ENCODE data around the gene PUS3.

Gene PUS3, protein sequence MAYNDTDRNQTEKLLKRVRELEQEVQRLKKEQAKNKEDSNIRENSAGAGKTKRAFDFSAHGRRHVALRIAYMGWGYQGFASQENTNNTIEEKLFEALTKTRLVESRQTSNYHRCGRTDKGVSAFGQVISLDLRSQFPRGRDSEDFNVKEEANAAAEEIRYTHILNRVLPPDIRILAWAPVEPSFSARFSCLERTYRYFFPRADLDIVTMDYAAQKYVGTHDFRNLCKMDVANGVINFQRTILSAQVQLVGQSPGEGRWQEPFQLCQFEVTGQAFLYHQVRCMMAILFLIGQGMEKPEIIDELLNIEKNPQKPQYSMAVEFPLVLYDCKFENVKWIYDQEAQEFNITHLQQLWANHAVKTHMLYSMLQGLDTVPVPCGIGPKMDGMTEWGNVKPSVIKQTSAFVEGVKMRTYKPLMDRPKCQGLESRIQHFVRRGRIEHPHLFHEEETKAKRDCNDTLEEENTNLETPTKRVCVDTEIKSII
- 4.3 to 7.3 (median 5.2) reads per million in 3 donors for total RNA-seq

GRCh38 chr11:125902927-125903710 lies at the start of gene PUS3:
Gene PUS3, minus strand, starts transcription at chr11:125903206. Its CDS starts 6,922 bp downstream, at chr11:125896284.
- Histone ChIP-seq H3K27me3 (replicated peaks; ENCODE audit: control insufficient read depth, insufficient read depth, low read length, poor library complexity, severe bottlenecking) (peaks cover 22% of the 10 kb centered on the region), H3K9me3 (ENCODE audit: control insufficient read depth, low read length) (no peaks in the 10 kb centered on the region), H3K36me3 (ENCODE audit: control insufficient read depth, insufficient read depth, low read length) (peaks cover 8% of the 10 kb centered on the region), H3K27ac (ENCODE audit: insufficient read depth, low read length, poor library complexity, severe bottlenecking) (peak within 1 kb of the TSS; percentile 79), H3K4me3 (ENCODE audit: insufficient read depth, low read depth, low read length, poor library complexity, severe bottlenecking) (peak within 1 kb of the TSS; percentile 98), H3K4me1 (ENCODE audit: control insufficient read depth, insufficient read depth, low read length, poor library complexity, severe bottlenecking) (peaks cover 20% of the 10 kb centered on the region)
- DNase-seq: peak; percentile 64 to 79 (median 75)

DNA sequence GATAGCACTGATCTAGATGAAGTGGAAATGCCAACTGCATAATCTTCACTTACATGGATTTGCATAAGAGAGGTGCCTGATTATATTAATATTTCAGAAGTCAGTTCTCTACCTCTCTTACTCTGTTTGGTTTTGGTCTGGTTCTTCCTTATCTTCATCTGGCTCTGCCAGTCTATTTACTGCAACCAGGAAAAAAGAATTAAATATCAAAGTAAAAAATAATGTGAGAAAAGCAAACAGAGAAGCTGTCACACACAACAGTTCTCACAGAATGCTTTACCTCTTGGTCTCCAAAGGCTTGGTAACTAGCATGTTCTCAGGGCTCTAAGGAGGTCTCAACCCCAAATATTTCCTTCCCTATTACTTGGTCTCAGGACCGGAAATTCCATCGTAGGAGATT lies 49.6 kb upstream of the PUS3 start:
- no peak for DNase-seq
- Histone ChIP-seq H3K9me3 (ENCODE audit: control insufficient read depth, low read length) (no peaks in the 10 kb centered on the region), H3K36me3 (ENCODE audit: control insufficient read depth, insufficient read depth, low read length) (no peaks in the 10 kb centered on the region), H3K27ac (ENCODE audit: insufficient read depth, low read length, poor library complexity, severe bottlenecking) (no peak overlapping the region), H3K27me3 (replicated peaks; ENCODE audit: control insufficient read depth, insufficient read depth, low read length, poor library complexity, severe bottlenecking) (no peaks in the 10 kb centered on the region), H3K4me1 (ENCODE audit: control insufficient read depth, insufficient read depth, low read length, poor library complexity, severe bottlenecking) (no peaks in the 10 kb centered on the region), H3K4me3 (ENCODE audit: insufficient read depth, low read depth, low read length, poor library complexity, severe bottlenecking) (no peak overlapping the region)

- no peak for DNase-seq
- Histone ChIP-seq H3K9me3 (ENCODE audit: control insufficient read depth, low read length) (no peaks in the 10 kb centered on the region), H3K27ac (ENCODE audit: insufficient read depth, low read length, poor library complexity, severe bottlenecking) (no peak overlapping the region), H3K27me3 (replicated peaks; ENCODE audit: control insufficient read depth, insufficient read depth, low read length, poor library complexity, severe bottlenecking) (no peaks in the 10 kb centered on the region), H3K36me3 (ENCODE audit: control insufficient read depth, insufficient read depth, low read length) (no peaks in the 10 kb centered on the region), H3K4me1 (ENCODE audit: control insufficient read depth, insufficient read depth, low read length, poor library complexity, severe bottlenecking) (no peaks in the 10 kb centered on the region), H3K4me3 (ENCODE audit: insufficient read depth, low read depth, low read length, poor library complexity, severe bottlenecking) (no peak overlapping the region)
Observed at GRCh38 chr11:125951731-125952130, 48.7 kb upstream of the PUS3 start.

GRCh38 chr11:125950696-125951651 lies 48.0 kb upstream of the PUS3 start:
- Histone ChIP-seq H3K9me3 (ENCODE audit: control insufficient read depth, low read length) (no peaks in the 10 kb centered on the region), H3K4me3 (ENCODE audit: insufficient read depth, low read depth, low read length, poor library complexity, severe bottlenecking) (no peak overlapping the region), H3K27ac (ENCODE audit: insufficient read depth, low read length, poor library complexity, severe bottlenecking) (no peak overlapping the region), H3K4me1 (ENCODE audit: control insufficient read depth, insufficient read depth, low read length, poor library complexity, severe bottlenecking) (no peaks in the 10 kb centered on the region), H3K27me3 (replicated peaks; ENCODE audit: control insufficient read depth, insufficient read depth, low read length, poor library complexity, severe bottlenecking) (no peaks in the 10 kb centered on the region), H3K36me3 (ENCODE audit: control insufficient read depth, insufficient read depth, low read length) (no peaks in the 10 kb centered on the region)
- no peak for DNase-seq

DNA sequence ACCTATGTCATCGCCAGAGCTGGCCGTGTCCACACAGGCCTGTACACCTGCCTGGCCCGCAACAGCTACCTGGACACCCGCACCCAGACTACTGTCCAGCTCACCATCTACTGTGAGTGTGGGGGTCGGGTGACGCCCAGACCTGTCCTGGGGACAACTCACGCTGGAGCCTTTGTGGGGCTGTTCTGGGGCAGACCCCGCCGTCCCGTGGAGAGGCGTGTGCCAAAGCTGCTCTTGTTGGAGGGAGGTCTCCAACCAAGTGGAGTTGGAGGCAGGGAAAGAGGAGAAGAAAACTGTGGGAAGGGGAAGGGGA lies 47.1 kb upstream of the PUS3 start:
- Histone ChIP-seq H3K27me3 (replicated peaks; ENCODE audit: control insufficient read depth, insufficient read depth, low read length, poor library complexity, severe bottlenecking) (no peaks in the 10 kb centered on the region), H3K36me3 (ENCODE audit: control insufficient read depth, insufficient read depth, low read length) (no peaks in the 10 kb centered on the region), H3K4me1 (ENCODE audit: control insufficient read depth, insufficient read depth, low read length, poor library complexity, severe bottlenecking) (no peaks in the 10 kb centered on the region), H3K4me3 (ENCODE audit: insufficient read depth, low read depth, low read length, poor library complexity, severe bottlenecking) (no peak overlapping the region), H3K27ac (ENCODE audit: insufficient read depth, low read length, poor library complexity, severe bottlenecking) (no peak overlapping the region), H3K9me3 (ENCODE audit: control insufficient read depth, low read length) (no peaks in the 10 kb centered on the region)
- no peak for DNase-seq

DNA sequence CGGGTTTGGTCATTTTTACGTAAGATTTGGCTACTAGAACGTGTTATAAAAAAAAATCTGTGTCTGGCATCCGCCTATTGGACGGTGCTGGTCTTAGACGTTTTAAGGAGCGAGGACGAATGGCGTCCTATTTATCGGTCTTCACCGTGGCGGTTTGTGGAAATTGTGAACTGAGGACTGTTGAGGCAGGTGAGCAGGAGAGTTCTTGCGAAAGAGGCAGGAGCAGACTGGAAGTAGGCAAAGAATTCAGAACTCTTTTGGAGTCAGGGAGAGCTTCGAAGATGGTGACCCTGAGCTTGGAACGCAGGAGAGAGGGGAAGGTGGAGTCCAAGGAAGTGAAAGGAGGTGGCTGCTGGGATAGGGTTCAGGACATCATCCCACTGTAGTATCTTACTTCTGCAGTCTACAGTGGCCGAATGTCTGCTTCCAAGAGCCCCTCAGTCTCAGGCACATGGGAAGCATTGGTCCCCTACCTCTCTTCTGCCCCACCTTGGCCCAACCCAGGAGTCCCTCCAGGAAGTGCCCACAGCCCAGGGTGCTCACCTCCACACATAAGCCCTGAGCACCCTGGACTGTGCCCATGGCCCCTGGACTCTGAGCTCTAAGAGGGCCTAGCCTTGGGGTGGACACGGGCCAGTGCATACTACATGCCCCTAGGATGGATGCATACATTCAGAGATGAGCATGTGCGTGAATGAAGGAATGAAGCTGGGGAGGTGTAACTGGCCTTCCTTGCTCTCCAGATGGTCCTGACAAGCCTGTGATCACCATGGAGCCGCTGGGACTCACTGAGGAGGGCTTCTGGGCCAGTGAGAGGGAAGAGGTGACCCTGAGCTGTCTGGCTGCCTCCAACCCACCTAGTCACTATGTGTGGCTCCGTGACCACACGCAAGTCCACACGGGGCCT lies 46.5 kb upstream of the PUS3 start:
- no peaks in the 10 kb centered on the region for H3K36me3 ChIP-seq (ENCODE audit: control insufficient read depth, insufficient read depth, low read length)
- H3K27ac ChIP-seq (ENCODE audit: insufficient read depth, low read length, poor library complexity, severe bottlenecking): no peak overlapping the region
- no peaks in the 10 kb centered on the region for H3K4me1 ChIP-seq (ENCODE audit: control insufficient read depth, insufficient read depth, low read length, poor library complexity, severe bottlenecking)
- no peak for DNase-seq
- no peaks in the 10 kb centered on the region for H3K9me3 ChIP-seq (ENCODE audit: control insufficient read depth, low read length)
- no peaks in the 10 kb centered on the region for H3K27me3 ChIP-seq (replicated peaks; ENCODE audit: control insufficient read depth, insufficient read depth, low read length, poor library complexity, severe bottlenecking)
- no peak overlapping the region for H3K4me3 ChIP-seq (ENCODE audit: insufficient read depth, low read depth, low read length, poor library complexity, severe bottlenecking)

GRCh38 chr11:125948278-125949051 lies 45.5 kb upstream of the PUS3 start:
- H3K36me3 ChIP-seq (ENCODE audit: control insufficient read depth, insufficient read depth, low read length): no peaks in the 10 kb centered on the region
- H3K27ac ChIP-seq (ENCODE audit: insufficient read depth, low read length, poor library complexity, severe bottlenecking): no peak overlapping the region
- H3K4me3 ChIP-seq (ENCODE audit: insufficient read depth, low read depth, low read length, poor library complexity, severe bottlenecking): no peak overlapping the region
- no peak for DNase-seq
- no peaks in the 10 kb centered on the region for H3K4me1 ChIP-seq (ENCODE audit: control insufficient read depth, insufficient read depth, low read length, poor library complexity, severe bottlenecking)
- H3K27me3 ChIP-seq (replicated peaks; ENCODE audit: control insufficient read depth, insufficient read depth, low read length, poor library complexity, severe bottlenecking): no peaks in the 10 kb centered on the region
- no peaks in the 10 kb centered on the region for H3K9me3 ChIP-seq (ENCODE audit: control insufficient read depth, low read length)

DNA sequence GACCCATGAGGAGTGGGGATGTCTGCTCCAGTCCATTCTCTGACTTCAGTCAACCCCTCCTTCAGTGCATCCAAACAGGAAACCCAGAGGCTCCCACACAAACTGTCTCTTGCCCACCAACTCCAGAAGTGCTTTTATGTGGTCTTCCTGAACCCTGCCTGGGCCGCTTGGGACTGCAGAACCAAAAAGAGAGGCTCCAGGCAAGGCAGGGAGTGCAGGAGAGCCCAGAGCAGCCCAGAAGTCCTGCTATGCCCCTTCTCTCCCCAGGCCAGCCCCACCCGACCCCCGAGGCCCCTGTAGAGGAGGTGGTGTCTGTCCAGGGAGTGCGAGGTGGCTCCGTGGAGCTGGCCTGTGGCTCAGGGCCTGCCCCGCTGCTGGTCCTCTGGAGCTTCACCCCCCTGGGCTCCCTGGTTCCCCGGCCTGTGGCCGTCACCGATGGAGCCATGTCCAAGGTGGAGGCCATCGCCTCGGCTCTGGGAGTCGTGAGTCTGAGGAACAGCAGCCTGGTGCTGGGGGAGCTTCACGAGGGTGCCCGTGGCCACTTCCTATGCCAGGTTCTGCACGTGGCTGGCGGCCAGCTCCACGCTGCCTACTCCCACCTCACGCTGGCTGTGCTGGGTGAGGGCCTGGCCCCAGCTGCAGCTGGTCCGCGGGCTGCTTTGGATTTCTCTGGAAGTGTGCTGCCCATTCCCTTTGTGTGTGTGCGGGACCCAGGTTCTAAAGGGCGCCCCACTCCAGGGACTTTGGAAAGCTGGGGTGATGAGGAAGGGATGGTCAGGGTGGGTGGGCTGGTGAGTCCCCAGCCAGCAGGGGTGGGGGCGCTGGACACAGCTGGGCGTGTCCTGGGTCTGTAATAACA lies 44.6 kb upstream of the PUS3 start:
- Histone ChIP-seq H3K27me3 (replicated peaks; ENCODE audit: control insufficient read depth, insufficient read depth, low read length, poor library complexity, severe bottlenecking) (no peaks in the 10 kb centered on the region), H3K36me3 (ENCODE audit: control insufficient read depth, insufficient read depth, low read length) (no peaks in the 10 kb centered on the region), H3K9me3 (ENCODE audit: control insufficient read depth, low read length) (no peaks in the 10 kb centered on the region), H3K4me3 (ENCODE audit: insufficient read depth, low read depth, low read length, poor library complexity, severe bottlenecking) (no peak overlapping the region), H3K4me1 (ENCODE audit: control insufficient read depth, insufficient read depth, low read length, poor library complexity, severe bottlenecking) (no peaks in the 10 kb centered on the region), H3K27ac (ENCODE audit: insufficient read depth, low read length, poor library complexity, severe bottlenecking) (no peak overlapping the region)
- no peak for DNase-seq
